ENCODE results near the gene HOXC6.

DNA sequence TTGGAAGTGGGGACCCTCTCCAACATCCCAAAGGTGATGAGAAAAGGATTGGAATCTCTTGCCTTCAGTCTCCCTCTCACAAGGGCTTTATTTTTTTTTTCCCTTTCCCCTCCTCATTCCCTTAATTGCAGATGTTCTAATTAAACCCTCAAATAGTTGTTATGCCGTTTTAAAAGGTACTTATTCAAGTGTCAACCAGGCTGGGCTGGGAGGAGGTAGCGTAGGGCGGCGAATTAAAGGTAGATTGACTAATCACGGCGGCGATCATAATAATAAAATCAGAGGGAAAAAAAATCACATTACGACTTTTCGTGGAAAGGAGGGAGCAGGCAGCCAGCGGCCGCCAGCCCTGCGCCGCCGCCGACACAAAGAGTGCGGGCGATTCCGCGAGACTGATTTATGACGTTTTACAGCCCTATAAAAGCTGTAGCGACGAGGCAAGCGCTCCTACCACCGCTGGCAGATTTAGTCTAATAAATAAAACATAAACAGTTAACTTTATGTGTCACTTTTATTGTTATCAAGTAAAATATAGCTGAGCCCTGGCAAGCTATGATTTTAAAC is 23.7 kb downstream of the HOXC6 start:
- TF ChIP-seq, protein P1, sequence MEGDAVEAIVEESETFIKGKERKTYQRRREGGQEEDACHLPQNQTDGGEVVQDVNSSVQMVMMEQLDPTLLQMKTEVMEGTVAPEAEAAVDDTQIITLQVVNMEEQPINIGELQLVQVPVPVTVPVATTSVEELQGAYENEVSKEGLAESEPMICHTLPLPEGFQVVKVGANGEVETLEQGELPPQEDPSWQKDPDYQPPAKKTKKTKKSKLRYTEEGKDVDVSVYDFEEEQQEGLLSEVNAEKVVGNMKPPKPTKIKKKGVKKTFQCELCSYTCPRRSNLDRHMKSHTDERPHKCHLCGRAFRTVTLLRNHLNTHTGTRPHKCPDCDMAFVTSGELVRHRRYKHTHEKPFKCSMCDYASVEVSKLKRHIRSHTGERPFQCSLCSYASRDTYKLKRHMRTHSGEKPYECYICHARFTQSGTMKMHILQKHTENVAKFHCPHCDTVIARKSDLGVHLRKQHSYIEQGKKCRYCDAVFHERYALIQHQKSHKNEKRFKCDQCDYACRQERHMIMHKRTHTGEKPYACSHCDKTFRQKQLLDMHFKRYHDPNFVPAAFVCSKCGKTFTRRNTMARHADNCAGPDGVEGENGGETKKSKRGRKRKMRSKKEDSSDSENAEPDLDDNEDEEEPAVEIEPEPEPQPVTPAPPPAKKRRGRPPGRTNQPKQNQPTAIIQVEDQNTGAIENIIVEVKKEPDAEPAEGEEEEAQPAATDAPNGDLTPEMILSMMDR (conservative IDR thresholded peaks at IDR 0.05; ENCODE audit: low read depth, low read length) = no peak
- TF ChIP-seq EZH2 (IDR thresholded peaks at IDR 0.05; ENCODE audit: low read length, unreplicated experiment) (no peak), EZH2phosphoT487 (IDR thresholded peaks at IDR 0.05; ENCODE audit: borderline replicate concordance, low read length) (no peak)

Data from PC-3 (cell line).